Measurements from ENCODE around the gene TAS1R2.
"Not testable (repeated sequence)": the region's sequence is repeated elsewhere in the genome, so short reads cannot be mapped to it uniquely, and the experiment has no call there.

TAS1R2 gene

DNA sequence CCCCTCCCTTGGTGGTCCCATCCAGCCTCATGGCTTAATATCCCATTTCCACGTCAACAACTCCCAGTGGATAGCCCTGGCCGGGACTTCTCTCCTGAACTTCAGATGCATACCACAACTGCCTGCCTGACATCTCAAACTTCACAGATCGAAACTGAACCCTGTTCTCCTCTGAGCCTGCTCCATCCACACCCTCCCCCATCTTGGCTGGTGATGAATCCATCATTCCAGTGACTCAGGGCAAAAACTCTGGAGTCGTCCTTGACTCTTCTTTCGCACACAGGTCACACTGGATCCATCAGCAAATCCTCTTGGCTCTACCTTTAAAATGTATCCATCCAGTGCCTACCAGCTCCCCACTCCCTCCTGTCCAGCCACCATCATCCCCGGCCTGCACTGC is 3.9 kb downstream of the TAS1R2 start:
- DNase-seq (ENCODE audit: extremely low read depth, low read depth): no peak
- TF ChIP-seq, protein P1, sequence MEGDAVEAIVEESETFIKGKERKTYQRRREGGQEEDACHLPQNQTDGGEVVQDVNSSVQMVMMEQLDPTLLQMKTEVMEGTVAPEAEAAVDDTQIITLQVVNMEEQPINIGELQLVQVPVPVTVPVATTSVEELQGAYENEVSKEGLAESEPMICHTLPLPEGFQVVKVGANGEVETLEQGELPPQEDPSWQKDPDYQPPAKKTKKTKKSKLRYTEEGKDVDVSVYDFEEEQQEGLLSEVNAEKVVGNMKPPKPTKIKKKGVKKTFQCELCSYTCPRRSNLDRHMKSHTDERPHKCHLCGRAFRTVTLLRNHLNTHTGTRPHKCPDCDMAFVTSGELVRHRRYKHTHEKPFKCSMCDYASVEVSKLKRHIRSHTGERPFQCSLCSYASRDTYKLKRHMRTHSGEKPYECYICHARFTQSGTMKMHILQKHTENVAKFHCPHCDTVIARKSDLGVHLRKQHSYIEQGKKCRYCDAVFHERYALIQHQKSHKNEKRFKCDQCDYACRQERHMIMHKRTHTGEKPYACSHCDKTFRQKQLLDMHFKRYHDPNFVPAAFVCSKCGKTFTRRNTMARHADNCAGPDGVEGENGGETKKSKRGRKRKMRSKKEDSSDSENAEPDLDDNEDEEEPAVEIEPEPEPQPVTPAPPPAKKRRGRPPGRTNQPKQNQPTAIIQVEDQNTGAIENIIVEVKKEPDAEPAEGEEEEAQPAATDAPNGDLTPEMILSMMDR (IDR thresholded peaks at IDR 0.05; ENCODE audit: low read depth, low read length): no peak

DNA sequence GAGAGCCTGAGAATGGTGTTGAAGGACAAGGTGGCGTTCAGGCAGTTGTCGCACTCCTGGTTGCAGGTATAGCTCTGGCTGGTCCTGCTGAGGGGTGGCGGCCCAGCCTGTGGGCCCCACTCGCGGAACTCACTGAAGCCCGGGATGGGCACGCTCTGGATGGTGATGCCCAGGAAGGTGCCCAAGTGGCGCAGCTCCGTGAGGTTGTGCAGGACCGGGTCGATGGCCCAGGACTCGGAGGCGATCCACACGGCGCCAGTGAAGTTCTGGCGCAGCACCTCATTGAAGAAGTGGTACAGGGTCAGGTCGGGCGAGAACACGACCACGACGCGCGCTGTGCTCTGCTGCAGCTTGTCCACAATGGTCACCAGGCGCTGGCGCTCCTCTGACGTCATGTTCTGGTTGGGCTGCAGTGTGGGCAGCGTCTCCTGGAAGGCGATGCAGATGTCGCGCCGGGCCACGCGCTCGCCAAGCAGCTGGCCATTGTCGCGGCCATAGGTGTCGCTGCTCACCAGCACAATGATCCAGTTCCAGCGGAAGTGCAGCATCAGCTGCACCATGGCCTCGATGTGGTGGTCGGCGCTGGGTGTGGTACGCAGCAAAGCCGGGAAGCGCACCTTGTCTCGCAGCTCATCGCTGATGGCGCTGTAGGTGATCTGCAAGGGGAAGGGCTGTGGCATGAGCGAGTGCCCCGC is 5.0 kb downstream of the TAS1R2 start:
- TF ChIP-seq, protein P1 (IDR thresholded peaks at IDR 0.05; ENCODE audit: low read depth, low read length): no peak
- no peak for DNase-seq (ENCODE audit: extremely low read depth, low read depth)

DNA sequence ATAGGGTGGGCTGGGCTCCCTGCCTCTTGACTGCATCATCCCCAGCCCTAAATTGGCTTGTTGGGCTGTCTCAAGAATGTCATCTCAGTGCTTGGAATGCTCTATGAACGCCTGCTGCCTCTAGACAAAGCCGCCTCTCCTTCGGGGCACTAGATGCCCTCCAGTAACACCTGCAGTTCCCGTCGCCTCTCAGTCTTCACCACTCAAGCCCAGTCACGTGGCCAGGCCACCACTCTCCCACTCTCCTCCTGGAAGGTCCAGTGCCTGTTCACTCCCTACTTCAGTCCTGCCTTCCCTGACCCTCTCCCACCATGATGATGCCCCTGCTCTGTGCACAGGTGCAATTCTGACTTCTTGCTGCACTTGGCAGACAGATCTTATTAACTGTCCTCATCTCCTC is 7.0 kb downstream of the TAS1R2 start:
- DNase-seq (ENCODE audit: extremely low read depth, low read depth): no peak

DNA sequence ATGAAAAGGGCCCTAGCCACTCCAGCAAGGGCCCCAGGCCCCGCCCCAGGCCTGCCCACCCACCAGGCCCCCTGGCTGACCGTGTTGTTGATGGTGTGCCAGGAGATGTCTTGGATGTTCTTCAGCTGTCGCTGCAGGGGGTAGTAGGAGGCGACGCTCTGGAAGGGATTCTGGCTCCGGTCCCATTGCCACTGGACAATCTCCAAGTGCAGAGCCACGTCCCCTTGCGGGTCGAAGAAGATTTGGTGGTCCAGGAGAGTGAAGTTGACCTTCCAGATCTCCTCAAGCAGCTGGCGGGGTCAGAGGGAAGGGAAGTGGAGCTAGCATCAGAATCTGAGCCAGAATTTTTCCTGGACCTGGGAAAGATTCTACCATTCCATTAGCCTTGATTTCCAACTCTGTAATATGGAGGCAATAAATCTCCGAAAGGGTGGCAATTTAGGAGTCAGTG is 10.2 kb downstream of the TAS1R2 start:
- DNase-seq (ENCODE audit: extremely low read depth, low read depth): no peak
- TF ChIP-seq, protein P1 (IDR thresholded peaks at IDR 0.05; ENCODE audit: low read depth, low read length): no peak

More for the DNA sequence above, 7.0 kb downstream of the TAS1R2 start:
- TF ChIP-seq, protein P1 (IDR thresholded peaks at IDR 0.05; ENCODE audit: low read depth, low read length): no peak

DNA sequence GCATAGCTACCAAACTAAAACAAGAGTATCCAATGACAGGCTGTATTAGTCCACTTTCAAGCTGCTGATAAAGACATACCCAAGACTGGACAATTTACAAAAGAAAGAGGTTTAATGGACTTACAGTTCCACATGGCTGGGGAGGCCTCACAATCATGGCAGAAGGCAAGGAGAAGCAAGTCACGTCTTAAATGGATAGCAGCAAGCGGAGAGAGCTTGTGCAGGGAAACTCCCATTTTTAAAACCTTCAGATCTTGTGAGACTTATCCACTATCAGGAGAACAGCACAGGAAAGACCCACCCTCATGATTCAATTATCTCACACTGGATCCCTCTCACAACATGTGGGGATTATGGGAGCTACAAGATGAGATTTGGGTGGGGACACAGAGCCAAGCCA is 11.7 kb downstream of the TAS1R2 start:
- DNase-seq (ENCODE audit: extremely low read depth, low read depth): not testable (repeated sequence)

DNA sequence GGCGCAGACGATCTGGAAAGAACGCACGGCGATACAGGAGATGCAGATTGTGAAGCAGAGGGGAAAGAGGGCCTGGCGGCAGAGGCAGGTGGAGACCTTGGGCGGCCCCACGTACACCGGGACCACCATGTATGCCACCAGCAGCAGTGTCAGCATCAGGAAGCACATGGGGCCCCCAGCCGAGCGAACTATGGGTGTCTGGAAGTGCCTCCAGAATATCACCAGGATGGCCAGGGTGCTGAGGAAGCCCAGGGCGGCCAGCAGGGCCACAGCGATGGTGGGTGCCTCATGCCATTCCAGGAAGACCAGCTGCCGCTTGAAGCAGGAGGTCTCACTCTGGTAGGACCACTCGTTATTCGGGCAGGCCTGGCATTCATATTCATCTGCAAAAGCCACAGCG is 19.3 kb downstream of the TAS1R2 start:
- DNase-seq (ENCODE audit: extremely low read depth, low read depth): no peak
- TF ChIP-seq, protein P1 (IDR thresholded peaks at IDR 0.05; ENCODE audit: low read depth, low read length): no peak

DNA sequence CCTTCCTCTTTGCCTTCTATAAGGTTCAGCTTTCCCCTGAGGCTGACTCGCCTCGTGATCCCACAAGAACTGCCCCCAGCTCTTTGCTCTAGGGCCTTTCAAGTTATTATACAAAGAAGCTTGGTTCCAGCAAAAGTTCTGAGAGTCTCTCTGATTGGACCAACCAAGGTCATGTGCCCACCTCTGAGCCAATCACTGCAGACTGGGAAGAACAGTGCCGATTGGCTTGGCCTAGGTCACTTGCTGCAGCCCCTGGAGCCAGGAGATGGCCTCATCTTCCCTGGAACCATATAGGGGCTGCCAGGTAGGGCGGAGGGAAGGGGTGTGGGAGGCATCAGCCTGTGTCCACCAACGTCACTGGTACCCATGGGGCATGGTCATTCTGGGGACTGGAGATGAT is 22.8 kb downstream of the TAS1R2 start:
- DNase-seq (ENCODE audit: extremely low read depth, low read depth): no peak
- TF ChIP-seq, protein P1 (IDR thresholded peaks at IDR 0.05; ENCODE audit: low read depth, low read length): no peak

DNA sequence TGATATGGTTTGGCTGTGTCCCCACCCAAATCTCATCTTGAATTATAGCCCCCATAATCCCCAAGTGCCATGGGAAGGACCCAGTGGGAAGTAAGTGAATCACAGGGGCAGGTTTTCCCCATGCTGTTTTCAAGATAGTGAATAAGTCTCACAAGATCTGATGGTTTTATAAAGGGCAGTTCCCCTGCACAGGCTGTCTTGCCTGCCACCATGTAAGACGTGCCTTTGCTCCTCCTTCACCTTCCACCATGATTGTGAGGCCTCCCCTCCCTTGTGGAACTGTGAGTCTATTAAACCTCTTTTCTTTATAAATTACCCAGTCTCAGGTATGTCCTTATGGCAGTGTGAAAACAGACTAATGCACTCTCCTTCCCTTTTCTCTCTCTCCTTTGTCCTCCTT is 27.1 kb downstream of the TAS1R2 start:
- DNase-seq (ENCODE audit: extremely low read depth, low read depth): not testable (repeated sequence)

Measured in AG09319 (cell line).